RWPE1 (cell line): ENCODE data around the gene CLEC18A.

ENCODE experiments used
- CTCF ChIA-PET: fragments of 350-600 bp; sonication (Branson Sonifier 250); formaldehyde crosslinking; extraction: SDS; loops from one replicate; lab custom pipeline; 2021; lab: Yijun Ruan, JAX
- POLR2A ChIA-PET: fragments of 400-600 bp; formaldehyde crosslinking; extraction: SDS; loops from one replicate; lab custom pipeline; 2020; ENCODE audit warnings: antibody characterized with exemption; ENCODE audit not compliant: low non-redundant PET; lab: Yijun Ruan, JAX
- DNase-seq: peaks from one replicate; pipeline ENCODE4 v3.0.0; 2012; ENCODE audit warnings: low spot score
- H3K27ac ChIP-seq: fragments of 450-650 bp; 2 replicates; pipeline ENCODE4 v1.5.1; 2017
- CTCF ChIP-seq: fragments of 450-650 bp; conservative IDR thresholded peaks from 2 replicates; pipeline ENCODE4 v1.5.1; 2017; ENCODE audit warnings: low read depth, mild to moderate bottlenecking

The CLEC18A gene

GRCh38 chr16:69932691-69933392, 18.3 kb upstream of the CLEC18A start:
- ChIA-PET CTCF (interaction anchor here (0.6 kb wide), 1 partner anchor 292 kb away, joined by 3 read pairs; no protein-coding TSS in a partner anchor), POLR2A (no interaction called here)
- no peak for DNase-seq
- no peak overlapping the region for H3K27ac ChIP-seq
- no peak for TF ChIP-seq CTCF

- DNase-seq: no peak
- H3K27ac ChIP-seq: no peak overlapping the region
- ChIA-PET POLR2A (no interaction called here), CTCF (no interaction called here)
- TF ChIP-seq CTCF: no peak
Measured at GRCh38 chr16:69934044-69934443, 17.1 kb upstream of the CLEC18A start.

GRCh38 chr16:69934751-69935150, 16.4 kb upstream of the CLEC18A start:
- no peak for TF ChIP-seq CTCF
- CTCF ChIA-PET: no interaction called here
- no peak overlapping the region for H3K27ac ChIP-seq
- POLR2A ChIA-PET: no interaction called here
- DNase-seq: no peak

DNA sequence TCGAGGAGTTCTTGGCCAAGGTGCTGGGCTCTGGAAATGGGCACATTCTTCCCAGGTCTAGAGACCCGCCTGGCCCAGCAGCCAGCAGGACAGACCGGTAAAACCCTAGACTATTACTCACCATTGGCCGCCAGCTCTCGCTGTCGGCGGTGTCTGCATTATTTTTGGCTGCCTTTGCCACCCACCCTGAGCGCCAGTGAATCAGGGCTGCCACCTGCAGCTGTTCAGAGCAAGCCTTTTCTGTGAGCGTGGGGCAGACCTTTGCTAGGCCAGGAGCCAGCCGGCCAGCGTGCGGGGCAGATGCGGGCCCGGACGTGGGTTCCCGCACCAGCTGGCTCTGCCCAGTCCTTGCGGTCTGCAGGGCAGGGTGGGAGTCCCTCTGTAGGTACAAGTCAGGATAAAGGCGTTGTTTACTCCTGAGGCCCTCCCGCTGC, 15.8 kb upstream of the CLEC18A start:
- ChIA-PET POLR2A (no interaction called here), CTCF (interaction anchor here (0.6 kb wide), 1 partner anchor 219 kb away, joined by 3 read pairs; no protein-coding TSS in a partner anchor)
- no peak for DNase-seq

DNA sequence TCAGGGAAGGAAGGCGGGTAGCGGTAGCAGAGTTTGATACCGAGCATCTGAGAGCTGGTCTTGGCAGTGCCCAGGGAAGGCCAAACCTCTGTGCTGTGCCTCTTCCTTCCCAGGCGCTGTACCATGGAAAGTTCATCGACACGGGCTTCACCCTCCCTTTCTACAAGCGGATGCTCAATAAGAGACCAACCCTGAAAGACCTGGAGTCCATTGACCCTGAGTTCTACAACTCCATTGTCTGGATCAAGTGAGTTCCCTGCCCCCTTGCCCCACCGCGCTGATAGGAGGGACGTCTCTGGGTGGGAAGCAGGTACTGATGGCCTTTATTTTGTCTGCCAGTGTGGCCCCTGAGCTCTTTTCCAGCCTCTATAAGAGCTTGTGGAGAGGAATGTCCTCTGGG, 15.4 kb upstream of the CLEC18A start:
- H3K27ac ChIP-seq: no peak overlapping the region
- POLR2A ChIA-PET: no interaction called here
- no peak for TF ChIP-seq CTCF
- DNase-seq: no peak
- CTCF ChIA-PET: interaction anchor here (0.6 kb wide), 1 partner anchor 219 kb away, joined by 3 read pairs; no protein-coding TSS in a partner anchor

More for the DNA sequence above, 15.8 kb upstream of the CLEC18A start:
- H3K27ac ChIP-seq: no peak overlapping the region
- TF ChIP-seq CTCF: no peak

DNA sequence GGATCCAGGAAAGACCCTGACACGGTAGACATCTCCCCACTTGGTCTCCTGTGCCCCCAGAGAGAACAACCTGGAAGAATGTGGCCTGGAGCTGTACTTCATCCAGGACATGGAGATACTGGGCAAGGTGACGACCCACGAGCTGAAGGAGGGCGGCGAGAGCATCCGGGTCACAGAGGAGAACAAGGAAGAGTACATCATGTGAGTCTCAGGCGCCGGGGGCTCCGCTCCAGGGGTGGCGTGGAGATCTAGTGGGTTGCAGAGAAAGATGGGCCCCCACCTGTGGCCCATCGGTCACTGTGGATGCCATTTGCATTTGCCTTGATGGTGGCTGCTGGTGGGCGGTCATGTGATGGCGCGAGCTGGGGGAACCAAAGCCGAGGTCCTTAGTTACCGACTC, 14.9 kb upstream of the CLEC18A start:
- POLR2A ChIA-PET: no interaction called here
- TF ChIP-seq CTCF: no peak
- CTCF ChIA-PET: interaction anchor here (0.6 kb wide), 1 partner anchor 220 kb away, joined by 3 read pairs; no protein-coding TSS in a partner anchor
- no peak overlapping the region for H3K27ac ChIP-seq
- no peak for DNase-seq
